T-helper 2 cell treated with Interferon-gamma antibody and Interleukin-4, amounts not matched to agents 5 μg/mL and 100 μg/mL, for 36 hours (primary cell): ENCODE data around the gene MAST4.

Source experiments
- DNase-seq: peaks from one replicate; pipeline ENCODE4 v3.0.0; 2021; ENCODE audit warnings: low spot score
- H3K27ac Mint-ChIP-seq: one replicate; pipeline ENCODE4 v1.8.0; 2021; ENCODE audit warnings: mild to moderate bottlenecking, mixed read lengths
- H3K27me3 Mint-ChIP-seq: one replicate; pipeline ENCODE4 v1.8.0; 2021; ENCODE audit warnings: low read depth, mixed read lengths
- H3K36me3 Mint-ChIP-seq: one replicate; pipeline ENCODE4 v1.8.0; 2021; ENCODE audit warnings: low read depth, mixed read lengths
- H3K4me1 Mint-ChIP-seq: one replicate; pipeline ENCODE4 v1.8.0; 2021; ENCODE audit warnings: low read depth, mixed read lengths
- H3K4me3 Mint-ChIP-seq: one replicate; pipeline ENCODE4 v1.8.0; 2022; ENCODE audit warnings: mild to moderate bottlenecking, moderate library complexity, mixed read lengths
- H3K9me3 Mint-ChIP-seq: one replicate; pipeline ENCODE4 v1.8.0; 2021; ENCODE audit warnings: mixed read lengths

MAST4 gene

GRCh38 chr5:66779528-66779927 is 183.3 kb downstream of the MAST4 start:
- H3K4me1 Mint-ChIP-seq = no peaks in the 10 kb centered on the region
- peaks cover 5% of the 10 kb centered on the region for H3K27me3 Mint-ChIP-seq
- DNase-seq = no peak
- H3K4me3 Mint-ChIP-seq = no peak overlapping the region
- H3K9me3 Mint-ChIP-seq = no peaks in the 10 kb centered on the region
- H3K36me3 Mint-ChIP-seq = no peaks in the 10 kb centered on the region
- no peak overlapping the region for H3K27ac Mint-ChIP-seq

GRCh38 chr5:66788556-66788955 is 192.4 kb downstream of the MAST4 start:
- Mint-ChIP-seq H3K27ac (no peak overlapping the region), H3K27me3 (peaks cover 7% of the 10 kb centered on the region), H3K4me1 (no peaks in the 10 kb centered on the region), H3K9me3 (no peaks in the 10 kb centered on the region), H3K36me3 (no peaks in the 10 kb centered on the region), H3K4me3 (no peak overlapping the region)
- no peak for DNase-seq

- H3K36me3 Mint-ChIP-seq = no peaks in the 10 kb centered on the region
- no peak for DNase-seq
- H3K9me3 Mint-ChIP-seq = no peaks in the 10 kb centered on the region
- no peaks in the 10 kb centered on the region for H3K4me1 Mint-ChIP-seq
- no peak overlapping the region for H3K4me3 Mint-ChIP-seq
- H3K27ac Mint-ChIP-seq = no peak overlapping the region
- H3K27me3 Mint-ChIP-seq = peaks cover 10% of the 10 kb centered on the region
Observed at GRCh38 chr5:66789434-66789833, 193.2 kb downstream of the MAST4 start.

GRCh38 chr5:66793049-66793448 is 196.9 kb downstream of the MAST4 start:
- Mint-ChIP-seq H3K9me3 (no peaks in the 10 kb centered on the region), H3K27me3 (peaks cover 13% of the 10 kb centered on the region), H3K36me3 (no peaks in the 10 kb centered on the region), H3K4me1 (no peaks in the 10 kb centered on the region), H3K27ac (no peak overlapping the region), H3K4me3 (no peak overlapping the region)
- DNase-seq = no peak

- peaks cover 26% of the 10 kb centered on the region for H3K27me3 Mint-ChIP-seq
- H3K4me3 Mint-ChIP-seq = no peak overlapping the region
- no peaks in the 10 kb centered on the region for H3K36me3 Mint-ChIP-seq
- no peaks in the 10 kb centered on the region for H3K4me1 Mint-ChIP-seq
- DNase-seq = no peak
- no peaks in the 10 kb centered on the region for H3K9me3 Mint-ChIP-seq
- H3K27ac Mint-ChIP-seq = no peak overlapping the region
Observed at GRCh38 chr5:66795682-66796081, 199.5 kb downstream of the MAST4 start.

- H3K4me1 Mint-ChIP-seq = no peaks in the 10 kb centered on the region
- no peaks in the 10 kb centered on the region for H3K9me3 Mint-ChIP-seq
- H3K36me3 Mint-ChIP-seq = no peaks in the 10 kb centered on the region
- H3K27ac Mint-ChIP-seq = no peak overlapping the region
- no peak for DNase-seq
- peaks cover 31% of the 10 kb centered on the region for H3K27me3 Mint-ChIP-seq
- no peak overlapping the region for H3K4me3 Mint-ChIP-seq
Observed at GRCh38 chr5:66796305-66797292, 200.4 kb downstream of the MAST4 start.

GRCh38 chr5:66802941-66803340 is 206.7 kb downstream of the MAST4 start:
- no peak for DNase-seq
- H3K36me3 Mint-ChIP-seq = no peaks in the 10 kb centered on the region
- H3K9me3 Mint-ChIP-seq = no peaks in the 10 kb centered on the region
- no peak overlapping the region for H3K27ac Mint-ChIP-seq
- H3K4me1 Mint-ChIP-seq = no peaks in the 10 kb centered on the region
- no peak overlapping the region for H3K4me3 Mint-ChIP-seq
- H3K27me3 Mint-ChIP-seq = peaks cover 55% of the 10 kb centered on the region

GRCh38 chr5:66805514-66806430 is 209.6 kb downstream of the MAST4 start:
- H3K27me3 Mint-ChIP-seq = peaks cover 42% of the 10 kb centered on the region
- H3K36me3 Mint-ChIP-seq = no peaks in the 10 kb centered on the region
- H3K4me3 Mint-ChIP-seq = no peak overlapping the region
- no peaks in the 10 kb centered on the region for H3K9me3 Mint-ChIP-seq
- no peak overlapping the region for H3K27ac Mint-ChIP-seq
- no peak for DNase-seq
- H3K4me1 Mint-ChIP-seq = no peaks in the 10 kb centered on the region

- Mint-ChIP-seq H3K4me3 (no peak overlapping the region), H3K27me3 (peaks cover 41% of the 10 kb centered on the region)
Observed at GRCh38 chr5:66807743-66808142, 211.6 kb downstream of the MAST4 start.

GRCh38 chr5:66808663-66809062 is 212.5 kb downstream of the MAST4 start:
- no peak overlapping the region for H3K27ac Mint-ChIP-seq
- no peaks in the 10 kb centered on the region for H3K4me1 Mint-ChIP-seq
- no peak overlapping the region for H3K4me3 Mint-ChIP-seq
- H3K9me3 Mint-ChIP-seq = no peaks in the 10 kb centered on the region
- H3K27me3 Mint-ChIP-seq = peaks cover 35% of the 10 kb centered on the region
- DNase-seq = no peak
- H3K36me3 Mint-ChIP-seq = no peaks in the 10 kb centered on the region

More at GRCh38 chr5:66807743-66808142, 211.6 kb downstream of the MAST4 start:
- Mint-ChIP-seq H3K4me1 (no peaks in the 10 kb centered on the region), H3K27ac (no peak overlapping the region), H3K9me3 (no peaks in the 10 kb centered on the region), H3K36me3 (no peaks in the 10 kb centered on the region)
- no peak for DNase-seq

GRCh38 chr5:66810151-66810550 is 214.0 kb downstream of the MAST4 start:
- peaks cover 34% of the 10 kb centered on the region for H3K27me3 Mint-ChIP-seq
- H3K36me3 Mint-ChIP-seq = no peaks in the 10 kb centered on the region

GRCh38 chr5:66810848-66811261 is 214.7 kb downstream of the MAST4 start:
- Mint-ChIP-seq H3K36me3 (no peaks in the 10 kb centered on the region), H3K27ac (no peak overlapping the region), H3K27me3 (peaks cover 28% of the 10 kb centered on the region), H3K4me3 (no peak overlapping the region), H3K4me1 (peaks cover 2% of the 10 kb centered on the region), H3K9me3 (no peaks in the 10 kb centered on the region)
- DNase-seq = no peak

More at GRCh38 chr5:66810151-66810550, 214.0 kb downstream of the MAST4 start:
- H3K9me3 Mint-ChIP-seq = no peaks in the 10 kb centered on the region
- no peak for DNase-seq
- H3K27ac Mint-ChIP-seq = no peak overlapping the region
- H3K4me1 Mint-ChIP-seq = peaks cover 2% of the 10 kb centered on the region
- H3K4me3 Mint-ChIP-seq = no peak overlapping the region

GRCh38 chr5:66812291-66812690 is 216.1 kb downstream of the MAST4 start:
- no peaks in the 10 kb centered on the region for H3K36me3 Mint-ChIP-seq
- no peak overlapping the region for H3K27ac Mint-ChIP-seq
- H3K9me3 Mint-ChIP-seq = no peaks in the 10 kb centered on the region
- H3K4me1 Mint-ChIP-seq = peaks cover 2% of the 10 kb centered on the region
- DNase-seq = no peak
- no peak overlapping the region for H3K4me3 Mint-ChIP-seq
- H3K27me3 Mint-ChIP-seq = peaks cover 30% of the 10 kb centered on the region

GRCh38 chr5:66813306-66813705 is 217.1 kb downstream of the MAST4 start:
- Mint-ChIP-seq H3K4me3 (no peak overlapping the region), H3K9me3 (no peaks in the 10 kb centered on the region), H3K4me1 (peaks cover 3% of the 10 kb centered on the region), H3K36me3 (no peaks in the 10 kb centered on the region), H3K27ac (no peak overlapping the region), H3K27me3 (peaks cover 31% of the 10 kb centered on the region)
- no peak for DNase-seq
